MM.1S (cell line): ENCODE measurements around the gene PTGR3.

Source experiments
- DNase-seq: peaks from one replicate; pipeline ENCODE4 v3.0.0-alpha.2; 2015
- H2AFZ ChIP-seq: fragments of 300-600 bp; sonication (generic); 2 replicates; pipeline ENCODE4 v1.6.0; 2016; ENCODE audit warnings: antibody characterized with exemption, low read length
- H3F3A ChIP-seq: fragments of 300-600 bp; sonication (generic); 2 replicates; pipeline ENCODE4 v1.6.1; 2016; ENCODE audit warnings: mild to moderate bottlenecking, antibody characterized with exemption, low read length, moderate library complexity, mixed read lengths; ENCODE audit not compliant: insufficient read depth
- H3K27ac ChIP-seq: fragments of 300-600 bp; sonication (generic); 2 replicates; pipeline ENCODE4 v1.5.1; 2016; ENCODE audit warnings: mild to moderate bottlenecking, low read length
- H3K27me3 ChIP-seq: fragments of 300-600 bp; sonication (generic); replicated peaks from 2 replicates; pipeline ENCODE4 v1.6.0; 2016; ENCODE audit warnings: low read length; ENCODE audit not compliant: insufficient read depth
- H3K36me3 ChIP-seq: fragments of 300-600 bp; sonication (generic); replicated peaks from 2 replicates; pipeline ENCODE4 v1.6.1; 2016; ENCODE audit warnings: mild to moderate bottlenecking, low read length, mixed read lengths; ENCODE audit not compliant: insufficient read depth
- H3K4me1 ChIP-seq: fragments of 300-600 bp; sonication (generic); 2 replicates; pipeline ENCODE4 v1.6.1; 2016; ENCODE audit warnings: low read length, mixed read lengths
- H3K4me2 ChIP-seq: fragments of 300-600 bp; sonication (generic); 2 replicates; pipeline ENCODE4 v1.6.0; 2016; ENCODE audit warnings: low read depth, low read length
- H3K4me3 ChIP-seq: fragments of 300-600 bp; sonication (generic); 2 replicates; pipeline ENCODE4 v1.5.1; 2016; ENCODE audit warnings: low read length, mixed read lengths
- H3K79me2 ChIP-seq: fragments of 300-600 bp; sonication (generic); 2 replicates; pipeline ENCODE4 v1.6.1; 2016; ENCODE audit warnings: mixed run types, low read length, mixed read lengths
- H3K9ac ChIP-seq: fragments of 300-600 bp; sonication (generic); 2 replicates; pipeline ENCODE4 v1.6.1; 2016; ENCODE audit warnings: low read length, mixed read lengths
- H3K9me2 ChIP-seq: fragments of 300-600 bp; sonication (generic); replicated peaks from 2 replicates; pipeline ENCODE4 v1.6.1; 2016; ENCODE audit warnings: mild to moderate bottlenecking, low read length, mixed read lengths; ENCODE audit not compliant: insufficient read depth
- H3K9me3 ChIP-seq: fragments of 300-600 bp; sonication (generic); replicated peaks from 2 replicates; pipeline ENCODE4 v1.6.1; 2016; ENCODE audit warnings: mild to moderate bottlenecking, low read length, mixed read lengths; ENCODE audit not compliant: insufficient read depth
- H4K20me1 ChIP-seq: fragments of 300-600 bp; sonication (generic); 2 replicates; pipeline ENCODE4 v1.6.1; 2016; ENCODE audit warnings: mild to moderate bottlenecking, low read length, moderate library complexity, mixed read lengths; ENCODE audit not compliant: insufficient read depth
- EZH2 ChIP-seq: fragments of 300-600 bp; sonication (generic); optimal IDR thresholded peaks from 2 replicates; pipeline ENCODE3; 2017; ENCODE audit warnings: low read depth, mild to moderate bottlenecking, antibody characterized with exemption, low read length, mixed read lengths
- EZH2phosphoT487 ChIP-seq: fragments of 300-600 bp; sonication (generic); IDR thresholded peaks from 2 replicates; pipeline ENCODE4 v1.6.1; 2018; ENCODE audit warnings: antibody characterized with exemption, low read length
- TF ChIP-seq, protein P1 (sequence below): fragments of 300-600 bp; sonication (generic); IDR thresholded peaks from 2 replicates; pipeline ENCODE4 v1.5.1; 2016; ENCODE audit warnings: antibody characterized with exemption, low read length, mixed read lengths

The PTGR3 gene

DNA sequence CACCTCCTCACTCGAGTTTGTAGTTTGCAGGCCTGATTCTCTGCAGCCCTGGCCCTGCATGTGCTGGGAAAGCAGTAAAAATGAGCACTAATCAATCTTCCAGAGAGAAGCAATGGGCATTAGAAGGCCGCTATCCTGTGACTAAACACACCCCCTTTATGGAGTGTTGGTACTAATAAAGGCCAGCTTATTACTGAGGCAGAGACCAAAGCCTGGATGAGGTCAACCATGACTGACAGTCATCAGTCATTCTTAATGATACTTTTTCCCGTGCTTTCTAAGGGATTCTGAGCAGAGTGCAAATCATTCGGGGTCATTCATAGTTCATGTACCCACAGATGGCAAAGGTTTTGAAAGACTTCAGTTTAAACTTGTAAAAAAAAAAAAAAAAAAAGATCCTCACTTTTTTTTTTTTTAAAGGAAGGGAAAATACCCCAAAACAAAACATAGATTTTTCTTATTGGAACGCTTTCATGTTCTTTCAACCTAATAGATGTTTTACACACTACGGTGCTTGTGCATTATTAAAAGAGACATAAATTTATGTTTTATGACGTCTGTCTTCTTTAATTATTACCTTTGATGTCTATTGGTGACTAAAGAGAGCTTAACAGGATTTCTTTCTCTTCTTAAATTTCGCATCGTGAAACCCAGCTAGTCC lies 14.9 kb upstream of the PTGR3 start:
- Histone ChIP-seq H3K4me2 (no peak overlapping the region), H2AFZ (no peak overlapping the region), H3F3A (no peaks in the 10 kb centered on the region), H3K9me3 (no peaks in the 10 kb centered on the region), H3K9me2 (no peaks in the 10 kb centered on the region), H3K79me2 (peaks cover 60% of the 10 kb centered on the region), H3K27me3 (no peaks in the 10 kb centered on the region), H3K4me3 (no peak overlapping the region), H3K36me3 (no peaks in the 10 kb centered on the region), H3K9ac (no peak overlapping the region), H3K27ac (no peak overlapping the region), H4K20me1 (no peaks in the 10 kb centered on the region), H3K4me1 (no peaks in the 10 kb centered on the region)
- TF ChIP-seq EZH2 (no peak), EZH2phosphoT487 (no peak)
- TF ChIP-seq, protein P1, sequence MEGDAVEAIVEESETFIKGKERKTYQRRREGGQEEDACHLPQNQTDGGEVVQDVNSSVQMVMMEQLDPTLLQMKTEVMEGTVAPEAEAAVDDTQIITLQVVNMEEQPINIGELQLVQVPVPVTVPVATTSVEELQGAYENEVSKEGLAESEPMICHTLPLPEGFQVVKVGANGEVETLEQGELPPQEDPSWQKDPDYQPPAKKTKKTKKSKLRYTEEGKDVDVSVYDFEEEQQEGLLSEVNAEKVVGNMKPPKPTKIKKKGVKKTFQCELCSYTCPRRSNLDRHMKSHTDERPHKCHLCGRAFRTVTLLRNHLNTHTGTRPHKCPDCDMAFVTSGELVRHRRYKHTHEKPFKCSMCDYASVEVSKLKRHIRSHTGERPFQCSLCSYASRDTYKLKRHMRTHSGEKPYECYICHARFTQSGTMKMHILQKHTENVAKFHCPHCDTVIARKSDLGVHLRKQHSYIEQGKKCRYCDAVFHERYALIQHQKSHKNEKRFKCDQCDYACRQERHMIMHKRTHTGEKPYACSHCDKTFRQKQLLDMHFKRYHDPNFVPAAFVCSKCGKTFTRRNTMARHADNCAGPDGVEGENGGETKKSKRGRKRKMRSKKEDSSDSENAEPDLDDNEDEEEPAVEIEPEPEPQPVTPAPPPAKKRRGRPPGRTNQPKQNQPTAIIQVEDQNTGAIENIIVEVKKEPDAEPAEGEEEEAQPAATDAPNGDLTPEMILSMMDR: no peak
- DNase-seq: no peak

DNA sequence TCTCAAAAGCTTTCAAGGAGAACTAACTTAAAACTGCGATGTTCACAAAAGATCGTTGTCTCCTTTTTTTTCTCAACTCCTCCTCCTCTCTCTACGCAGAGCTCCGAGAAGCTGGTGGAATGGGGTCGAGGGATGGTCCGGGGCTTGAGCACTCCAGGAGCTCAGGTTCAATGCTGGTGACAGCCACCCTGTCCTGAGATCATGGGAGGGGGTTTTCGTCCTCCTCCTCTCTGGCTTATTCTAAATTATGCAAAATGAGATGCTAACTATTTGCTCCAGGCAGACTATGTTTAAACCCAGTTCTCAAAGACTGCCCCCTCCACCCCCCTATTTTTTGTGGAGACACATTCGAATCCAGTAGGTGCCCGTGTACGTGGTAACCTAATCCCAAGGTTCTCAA lies 13.5 kb upstream of the PTGR3 start:
- H4K20me1 ChIP-seq: no peaks in the 10 kb centered on the region
- no peak for TF ChIP-seq EZH2phosphoT487

DNA sequence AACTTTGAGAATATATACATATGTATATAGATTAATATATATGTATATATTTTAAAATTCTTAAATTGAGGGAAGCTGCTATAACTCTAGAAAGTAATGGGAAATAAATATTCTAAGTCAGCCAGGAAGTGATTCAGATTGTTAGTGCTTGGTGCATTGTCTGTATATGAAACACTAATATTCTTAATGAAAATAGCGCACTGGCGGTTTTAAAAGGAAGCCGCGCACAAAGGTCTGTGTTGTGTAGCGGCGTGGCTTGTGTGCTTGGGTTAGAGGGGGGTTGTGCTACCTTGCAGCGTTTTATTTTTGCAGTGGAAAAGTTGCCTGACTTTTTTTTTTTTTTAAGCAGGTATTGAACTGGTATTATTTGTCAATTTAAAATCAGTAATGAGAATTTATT lies 13.0 kb upstream of the PTGR3 start:
- Histone ChIP-seq H3K9me2 (no peaks in the 10 kb centered on the region), H3K4me2 (no peak overlapping the region), H3K9ac (no peak overlapping the region), H3K79me2 (peaks cover 66% of the 10 kb centered on the region), H3F3A (no peaks in the 10 kb centered on the region), H3K36me3 (no peaks in the 10 kb centered on the region), H3K27ac (no peak overlapping the region), H3K9me3 (no peaks in the 10 kb centered on the region), H3K4me1 (no peaks in the 10 kb centered on the region), H4K20me1 (no peaks in the 10 kb centered on the region), H3K27me3 (no peaks in the 10 kb centered on the region), H3K4me3 (no peak overlapping the region), H2AFZ (no peak overlapping the region)
- TF ChIP-seq, protein P1: no peak
- TF ChIP-seq EZH2phosphoT487 (no peak), EZH2 (no peak)
- DNase-seq: no peak

More for the DNA sequence above, 13.5 kb upstream of the PTGR3 start:
- H3K9ac ChIP-seq: no peak overlapping the region
- H3F3A ChIP-seq: no peaks in the 10 kb centered on the region
- no peaks in the 10 kb centered on the region for H3K9me3 ChIP-seq
- no peak overlapping the region for H2AFZ ChIP-seq
- no peak overlapping the region for H3K4me3 ChIP-seq
- peaks cover 63% of the 10 kb centered on the region for H3K79me2 ChIP-seq
- DNase-seq: no peak
- no peaks in the 10 kb centered on the region for H3K27me3 ChIP-seq
- no peak overlapping the region for H3K27ac ChIP-seq
- H3K4me1 ChIP-seq: no peaks in the 10 kb centered on the region
- no peaks in the 10 kb centered on the region for H3K36me3 ChIP-seq
- no peak overlapping the region for H3K4me2 ChIP-seq
- no peaks in the 10 kb centered on the region for H3K9me2 ChIP-seq

DNA sequence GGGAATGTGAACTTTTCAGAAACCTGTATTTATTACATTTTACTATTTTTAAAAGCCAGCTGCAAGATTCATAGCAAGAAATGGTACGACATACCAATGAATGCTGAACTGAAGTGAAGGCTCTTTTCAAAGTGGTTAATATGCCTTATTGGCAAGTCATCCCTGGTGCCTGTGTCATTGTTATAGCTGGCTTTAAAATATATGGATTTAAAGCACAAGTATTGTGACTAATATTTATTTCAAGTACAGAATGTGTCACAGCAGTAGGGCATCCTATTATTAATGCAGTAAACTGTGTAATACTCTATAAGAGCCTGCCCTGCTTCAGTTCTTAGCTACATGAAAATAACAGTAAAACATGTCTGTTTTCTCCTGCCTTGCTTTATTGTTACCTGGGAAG lies 12.5 kb upstream of the PTGR3 start:
- Histone ChIP-seq H4K20me1 (no peaks in the 10 kb centered on the region), H3K27ac (no peak overlapping the region), H3K9ac (no peak overlapping the region), H3K27me3 (no peaks in the 10 kb centered on the region), H3F3A (no peaks in the 10 kb centered on the region), H3K4me2 (no peak overlapping the region), H3K9me2 (no peaks in the 10 kb centered on the region), H2AFZ (no peak overlapping the region), H3K9me3 (no peaks in the 10 kb centered on the region), H3K36me3 (no peaks in the 10 kb centered on the region), H3K4me1 (no peaks in the 10 kb centered on the region), H3K4me3 (no peak overlapping the region), H3K79me2 (peaks cover 72% of the 10 kb centered on the region)
- no peak for TF ChIP-seq EZH2
- no peak for TF ChIP-seq EZH2phosphoT487
- TF ChIP-seq, protein P1: no peak
- DNase-seq: no peak
